Activated naive CD4-positive, alpha-beta T cell treated with anti-CD3 and anti-CD28 coated beads for 36 hours (primary cell): ENCODE measurements around the gene MYH11. TPM values are rescaled to one million over a fixed set of nuclear protein-coding genes. Genes with fewer than 3 reads are reported as not detected.

Source experiments
- CTCF ChIA-PET: fragments of 350-600 bp; sonication (Branson Sonifier 250); formaldehyde crosslinking; loops from one replicate; lab custom pipeline; 2021; ENCODE audit warnings: antibody characterized with exemption; lab: Charles Lee
- DNase-seq: peaks from one replicate; pipeline ENCODE4 v3.0.0-alpha.2; 2020
- H3K27ac Mint-ChIP-seq: one replicate; pipeline ENCODE4 v1.8.0; 2021; ENCODE audit warnings: mild to moderate bottlenecking, mixed read lengths
- H3K27me3 Mint-ChIP-seq: one replicate; pipeline ENCODE4 v1.8.0; 2021; ENCODE audit warnings: low read depth, mixed read lengths
- H3K36me3 Mint-ChIP-seq: one replicate; pipeline ENCODE4 v1.8.0; 2021; ENCODE audit warnings: low read depth, mixed read lengths
- H3K4me1 Mint-ChIP-seq: one replicate; pipeline ENCODE4 v1.8.0; 2021; ENCODE audit warnings: low read depth, mixed read lengths
- H3K4me3 Mint-ChIP-seq: one replicate; pipeline ENCODE4 v1.8.0; 2021; ENCODE audit warnings: mild to moderate bottlenecking, moderate library complexity, mixed read lengths
- H3K9me3 Mint-ChIP-seq: one replicate; pipeline ENCODE4 v1.8.0; 2021; ENCODE audit warnings: mixed read lengths
- intact Hi-C: fragments of 100-400 bp; cut with micrococcal nuclease; formaldehyde crosslinking; loops from one replicate; pipeline ENCODE4 v1.15.1; 2023
- total RNA-seq, 2 experiments: library from RNA; stranded (reverse); gene quantifications; one replicate each; pipeline ENCODE4 v1.2.3, GENCODE V29; 2021

Gene MYH11
- not detected for total RNA-seq

- CTCF ChIA-PET: no interaction called here
- intact Hi-C loops: no loop called here
- H3K9me3 Mint-ChIP-seq: no peaks in the 10 kb centered on the region
- no peak within 1 kb of the TSS for H3K27ac Mint-ChIP-seq
- H3K4me3 Mint-ChIP-seq: peak within 1 kb of the TSS; percentile 35
- peaks cover 32% of the 10 kb centered on the region for H3K27me3 Mint-ChIP-seq
- H3K4me1 Mint-ChIP-seq: peaks cover 6% of the 10 kb centered on the region
- no peak for DNase-seq
- H3K36me3 Mint-ChIP-seq: no peaks in the 10 kb centered on the region
Observed at GRCh38 chr16:15856901-15857698, at the start of gene MYH11. MYH11 (minus strand) TSS chr16:15857028; CDS start chr16:15838252, 18,776 bp downstream.

GRCh38 chr16:15906439-15906838 is 49.6 kb upstream of the MYH11 start:
- CTCF ChIA-PET: interaction anchor here (0.7 to 1.2 kb wide), 2 partner anchors 31 to 305 kb away, joined by 3 read pairs; no protein-coding TSS in a partner anchor
- no peaks in the 10 kb centered on the region for H3K27me3 Mint-ChIP-seq
- no peaks in the 10 kb centered on the region for H3K36me3 Mint-ChIP-seq
- H3K27ac Mint-ChIP-seq: no peak overlapping the region
- intact Hi-C loops: no loop called here
- no peak for DNase-seq
- peaks cover 7% of the 10 kb centered on the region for H3K9me3 Mint-ChIP-seq
- peaks cover 3% of the 10 kb centered on the region for H3K4me1 Mint-ChIP-seq
- no peak overlapping the region for H3K4me3 Mint-ChIP-seq

- no peak for DNase-seq
Observed at GRCh38 chr16:15903960-15904359, 47.1 kb upstream of the MYH11 start.

GRCh38 chr16:15900901-15901500 is 44.2 kb upstream of the MYH11 start:
- Mint-ChIP-seq H3K9me3 (peaks cover under 1% of the 10 kb centered on the region), H3K27ac (no peak overlapping the region), H3K4me1 (peaks cover 8% of the 10 kb centered on the region), H3K36me3 (no peaks in the 10 kb centered on the region), H3K27me3 (no peaks in the 10 kb centered on the region), H3K4me3 (no peak overlapping the region)
- CTCF ChIA-PET: no interaction called here
- intact Hi-C loops: no loop called here
- DNase-seq: no peak

More at GRCh38 chr16:15903960-15904359, 47.1 kb upstream of the MYH11 start:
- peaks cover 6% of the 10 kb centered on the region for H3K4me1 Mint-ChIP-seq
- H3K36me3 Mint-ChIP-seq: no peaks in the 10 kb centered on the region
- no peak overlapping the region for H3K27ac Mint-ChIP-seq
- H3K27me3 Mint-ChIP-seq: no peaks in the 10 kb centered on the region
- CTCF ChIA-PET: no interaction called here
- no peak overlapping the region for H3K4me3 Mint-ChIP-seq
- intact Hi-C loops: no loop called here
- H3K9me3 Mint-ChIP-seq: peaks cover 7% of the 10 kb centered on the region

GRCh38 chr16:15900357-15900756 is 43.5 kb upstream of the MYH11 start:
- Mint-ChIP-seq H3K4me3 (no peak overlapping the region), H3K27ac (no peak overlapping the region), H3K27me3 (no peaks in the 10 kb centered on the region), H3K4me1 (peaks cover 8% of the 10 kb centered on the region), H3K9me3 (no peaks in the 10 kb centered on the region), H3K36me3 (no peaks in the 10 kb centered on the region)
- CTCF ChIA-PET: no interaction called here
- DNase-seq: no peak
- intact Hi-C loops: no loop called here

GRCh38 chr16:15899538-15900100 is 42.8 kb upstream of the MYH11 start:
- Mint-ChIP-seq H3K9me3 (no peaks in the 10 kb centered on the region), H3K36me3 (no peaks in the 10 kb centered on the region), H3K4me1 (peaks cover 8% of the 10 kb centered on the region), H3K4me3 (no peak overlapping the region), H3K27ac (no peak overlapping the region), H3K27me3 (no peaks in the 10 kb centered on the region)
- peak; percentile 59 for DNase-seq
- intact Hi-C loops: no loop called here
- CTCF ChIA-PET: no interaction called here

GRCh38 chr16:15898654-15899053 is 41.8 kb upstream of the MYH11 start:
- intact Hi-C loops: no loop called here
- H3K9me3 Mint-ChIP-seq: no peaks in the 10 kb centered on the region
- DNase-seq: no peak
- H3K27ac Mint-ChIP-seq: no peak overlapping the region
- no peaks in the 10 kb centered on the region for H3K27me3 Mint-ChIP-seq
- CTCF ChIA-PET: no interaction called here
- H3K4me1 Mint-ChIP-seq: peaks cover 8% of the 10 kb centered on the region
- no peak overlapping the region for H3K4me3 Mint-ChIP-seq
- H3K36me3 Mint-ChIP-seq: no peaks in the 10 kb centered on the region

- peaks cover 8% of the 10 kb centered on the region for H3K4me1 Mint-ChIP-seq
- H3K4me3 Mint-ChIP-seq: no peak overlapping the region
- no peaks in the 10 kb centered on the region for H3K9me3 Mint-ChIP-seq
- no peaks in the 10 kb centered on the region for H3K27me3 Mint-ChIP-seq
- H3K36me3 Mint-ChIP-seq: no peaks in the 10 kb centered on the region
- DNase-seq: peak; percentile 24
- intact Hi-C loops: no loop called here
- CTCF ChIA-PET: no interaction called here
- no peak overlapping the region for H3K27ac Mint-ChIP-seq
Observed at GRCh38 chr16:15897834-15898254, 41.0 kb upstream of the MYH11 start.

- no peak overlapping the region for H3K4me3 Mint-ChIP-seq
- H3K27ac Mint-ChIP-seq: no peak overlapping the region
- H3K27me3 Mint-ChIP-seq: no peaks in the 10 kb centered on the region
- no peaks in the 10 kb centered on the region for H3K9me3 Mint-ChIP-seq
- intact Hi-C loops: no loop called here
- CTCF ChIA-PET: no interaction called here
- no peaks in the 10 kb centered on the region for H3K36me3 Mint-ChIP-seq
- DNase-seq: no peak
- peaks cover 8% of the 10 kb centered on the region for H3K4me1 Mint-ChIP-seq
Observed at GRCh38 chr16:15897121-15897780, 40.4 kb upstream of the MYH11 start.

GRCh38 chr16:15894571-15895374 is 37.9 kb upstream of the MYH11 start:
- CTCF ChIA-PET: no interaction called here
- H3K4me3 Mint-ChIP-seq: no peak overlapping the region
- no peaks in the 10 kb centered on the region for H3K27me3 Mint-ChIP-seq
- no peaks in the 10 kb centered on the region for H3K36me3 Mint-ChIP-seq
- H3K4me1 Mint-ChIP-seq: peaks cover 8% of the 10 kb centered on the region
- no peak overlapping the region for H3K27ac Mint-ChIP-seq
- DNase-seq: no peak
- no peaks in the 10 kb centered on the region for H3K9me3 Mint-ChIP-seq
- intact Hi-C loops: no loop called here

- Mint-ChIP-seq H3K27me3 (no peaks in the 10 kb centered on the region), H3K9me3 (no peaks in the 10 kb centered on the region), H3K4me3 (no peak overlapping the region), H3K4me1 (peaks cover 18% of the 10 kb centered on the region), H3K36me3 (peaks cover 3% of the 10 kb centered on the region), H3K27ac (no peak overlapping the region)
- intact Hi-C loops: no loop called here
- CTCF ChIA-PET: no interaction called here
- DNase-seq: no peak
Observed at GRCh38 chr16:15891508-15891907, 34.7 kb upstream of the MYH11 start.
